Small intestine (tissue), 7 donors: Measurements from ENCODE around the gene MLH3. TPM values are rescaled to one million over a fixed set of nuclear protein-coding genes. Genes with fewer than 3 reads are reported as not detected.

Experiments
- DNase-seq, 2 donors: peaks; one replicate each; pipeline versions ENCODE4 v3.0.0 to v3.0.0-alpha.2; 2013
- FAIRE-seq: peaks from 2 replicates; lab custom pipeline; 2012; peaks lifted over from hg19 to GRCh38; lab: Jason Lieb, UNC
- H3K27ac ChIP-seq, 3 donors: one replicate each; pipeline ENCODE4 v1.5.1; 2013; ENCODE audit warnings: low read length in 2 of 3, mild to moderate bottlenecking in 2 of 3, control low read depth in 1 of 3, inconsistent platforms in 1 of 3, low read depth in 1 of 3, moderate library complexity in 1 of 3
- H3K27me3 ChIP-seq, 3 donors: one replicate each; pipeline ENCODE4 v1.6.1; 2013; ENCODE audit warnings: low read length in 3 of 3, inconsistent platforms in 1 of 3; ENCODE audit not compliant: control insufficient read depth in 3 of 3, insufficient read depth in 3 of 3
- H3K36me3 ChIP-seq, 3 donors: one replicate each; pipeline ENCODE4 v1.6.1; 2013; ENCODE audit warnings: low read length in 3 of 3, inconsistent platforms in 1 of 3, low read depth in 1 of 3, mild to moderate bottlenecking in 1 of 3, moderate library complexity in 1 of 3; ENCODE audit not compliant: control insufficient read depth in 3 of 3, insufficient read depth in 2 of 3
- H3K4me1 ChIP-seq, 3 donors: one replicate each; pipeline ENCODE4 v1.6.1; 2013; ENCODE audit warnings: low read length in 2 of 3, inconsistent platforms in 1 of 3, low read depth in 1 of 3, mild to moderate bottlenecking in 1 of 3, moderate library complexity in 1 of 3; ENCODE audit not compliant: control insufficient read depth in 3 of 3, insufficient read depth in 2 of 3
- H3K4me3 ChIP-seq, 3 donors: one replicate each; pipeline ENCODE4 v1.5.1; 2013; ENCODE audit warnings: low read length in 3 of 3, control low read depth in 1 of 3, inconsistent platforms in 1 of 3, low read depth in 1 of 3, mild to moderate bottlenecking in 1 of 3, moderate library complexity in 1 of 3
- H3K9me3 ChIP-seq, 2 donors: one replicate each; pipeline ENCODE4 v1.6.1; 2013; ENCODE audit warnings: low read depth in 1 of 2, low read length in 1 of 2; ENCODE audit not compliant: control insufficient read depth in 2 of 2, insufficient read depth in 1 of 2
- WGBS, 3 donors: extraction: QIAGEN DNeasy Blood & Tissue Kit; methylation state at CpG; one replicate each; pipeline ENCODE4 v1.1.7; 2013; 5-methylcytosine and 5-hydroxymethylcytosine counted together
- polyA plus RNA-seq, 4 donors: library from polyadenylated mRNA; stranded (reverse) in 3 of 4; unstranded in 1 of 4; fragments of 200-250 nt in 3 of 4; fragments of 120-200 nt in 1 of 4; gene quantifications; one replicate each; pipeline versions ENCODE4 v1.2.1 to v1.2.3, GENCODE V29; 2013
- donor health status: healthy with polysubstance abuse.
- donor health status: control.
- donor health status: control.
- donor health status: Bipolar disorder and iron deficiency.
- donor health status: healthy.

The MLH3 gene
- polyA plus RNA-seq, 4 donors = 13.9 to 23.7 (median 17.6) TPM

GRCh38 chr14:75090353-75090752 lies 39.1 kb upstream of the MLH3 start:
- DNase-seq (no peak), FAIRE-seq (no peak)
- Histone ChIP-seq H3K4me3 (no peak overlapping the region), H3K36me3 (peaks cover 7 to 48% (median 18%) of the 10 kb centered on the region in 3 donors), H3K27ac (no peak overlapping the region), H3K9me3 (no peaks in the 10 kb centered on the region), H3K27me3 (no peaks in the 10 kb centered on the region), H3K4me1 (no peaks in the 10 kb centered on the region)
- WGBS, 3 donors = 90 to 97% (median 94%) methylated on average over 3 of the region's 3 CpGs

GRCh38 chr14:75088566-75089373 lies 37.5 kb upstream of the MLH3 start:
- Histone ChIP-seq H3K9me3 (no peaks in the 10 kb centered on the region), H3K4me3 (no peak overlapping the region), H3K27ac (no peak overlapping the region), H3K36me3 (peaks cover 15 to 57% (median 25%) of the 10 kb centered on the region in 3 donors), H3K4me1 (no peaks in the 10 kb centered on the region), H3K27me3 (no peaks in the 10 kb centered on the region)
- FAIRE-seq = no peak
- WGBS, 3 donors = 58 to 68% (median 68%) methylated on average over 7 of the region's 7 CpGs
- DNase-seq = peak; percentile 72

GRCh38 chr14:75088153-75088552 lies 36.9 kb upstream of the MLH3 start:
- DNase-seq (no peak), FAIRE-seq (no peak)
- H3K36me3 ChIP-seq = peaks cover 15 to 62% (median 23%) of the 10 kb centered on the region in 3 donors

GRCh38 chr14:75084513-75084912 lies 33.2 kb upstream of the MLH3 start:
- H3K4me1 ChIP-seq = peaks cover 0 to 5% (median 0%) of the 10 kb centered on the region in 3 donors
- DNase-seq (peak; percentile 29 to 66), FAIRE-seq (no peak)
- no peaks in the 10 kb centered on the region for H3K27me3 ChIP-seq
- 15 to 53% (median 29%) methylated on average over 5 of the region's 5 CpGs for WGBS, 3 donors
- H3K36me3 ChIP-seq = peaks cover 15 to 49% (median 24%) of the 10 kb centered on the region in 3 donors
- no peak overlapping the region for H3K27ac ChIP-seq
- no peak overlapping the region for H3K4me3 ChIP-seq
- no peaks in the 10 kb centered on the region for H3K9me3 ChIP-seq

More at GRCh38 chr14:75088153-75088552, 36.9 kb upstream of the MLH3 start:
- Histone ChIP-seq H3K27me3 (no peaks in the 10 kb centered on the region), H3K27ac (no peak overlapping the region), H3K9me3 (no peaks in the 10 kb centered on the region), H3K4me3 (no peak overlapping the region), H3K4me1 (no peaks in the 10 kb centered on the region)
- WGBS, 3 donors = 84 to 93% (median 90%) methylated on average over 2 of the region's 2 CpGs

- Histone ChIP-seq H3K4me3 (no peak overlapping the region), H3K9me3 (no peaks in the 10 kb centered on the region), H3K27ac (no peak overlapping the region), H3K36me3 (peaks cover 15 to 41% (median 23%) of the 10 kb centered on the region in 3 donors), H3K4me1 (peaks cover 0 to 5% (median 0%) of the 10 kb centered on the region in 3 donors), H3K27me3 (no peaks in the 10 kb centered on the region)
- WGBS, 3 donors = 78 to 85% (median 85%) methylated on average over 1 of the region's 1 CpG
- FAIRE-seq (no peak), DNase-seq (no peak)
Observed at GRCh38 chr14:75083271-75083670, 32.0 kb upstream of the MLH3 start.

- WGBS, 3 donors = 61 to 85% (median 73%) methylated on average over 2 of the region's 2 CpGs
- Histone ChIP-seq H3K9me3 (no peaks in the 10 kb centered on the region), H3K36me3 (peaks cover 10 to 34% (median 15%) of the 10 kb centered on the region in 3 donors), H3K27ac (peak overlapping the region in 1 of 3 donors; percentile 40), H3K27me3 (no peaks in the 10 kb centered on the region), H3K4me3 (no peak overlapping the region), H3K4me1 (peaks cover 0 to 5% (median 0%) of the 10 kb centered on the region in 3 donors)
- DNase-seq = no peak
- FAIRE-seq = no peak
Observed at GRCh38 chr14:75081660-75082229, 30.5 kb upstream of the MLH3 start.

- 44 to 62% (median 48%) methylated on average over 4 of the region's 4 CpGs for WGBS, 3 donors
- no peaks in the 10 kb centered on the region for H3K9me3 ChIP-seq
- H3K36me3 ChIP-seq = peaks cover 6 to 17% (median 8%) of the 10 kb centered on the region in 3 donors
- H3K27me3 ChIP-seq = no peaks in the 10 kb centered on the region
- peaks cover 0 to 5% (median 0%) of the 10 kb centered on the region in 3 donors for H3K4me1 ChIP-seq
- no peak for DNase-seq
- no peak overlapping the region for H3K4me3 ChIP-seq
- no peak overlapping the region for H3K27ac ChIP-seq
- FAIRE-seq = no peak
Observed at GRCh38 chr14:75079521-75079920, 28.3 kb upstream of the MLH3 start.

GRCh38 chr14:75077794-75078193 lies 26.5 kb upstream of the MLH3 start:
- no peak for FAIRE-seq

More at GRCh38 chr14:75077794-75078193, 26.5 kb upstream of the MLH3 start:
- no peak overlapping the region for H3K27ac ChIP-seq
- H3K4me3 ChIP-seq = no peak overlapping the region
- H3K9me3 ChIP-seq = no peaks in the 10 kb centered on the region
- DNase-seq = no peak
- peaks cover 0 to 7% (median 4%) of the 10 kb centered on the region in 3 donors for H3K36me3 ChIP-seq
- H3K27me3 ChIP-seq = no peaks in the 10 kb centered on the region
- H3K4me1 ChIP-seq = peaks cover 0 to 5% (median 0%) of the 10 kb centered on the region in 3 donors
